ENCODE measurements around the gene FSIP1.

DNA sequence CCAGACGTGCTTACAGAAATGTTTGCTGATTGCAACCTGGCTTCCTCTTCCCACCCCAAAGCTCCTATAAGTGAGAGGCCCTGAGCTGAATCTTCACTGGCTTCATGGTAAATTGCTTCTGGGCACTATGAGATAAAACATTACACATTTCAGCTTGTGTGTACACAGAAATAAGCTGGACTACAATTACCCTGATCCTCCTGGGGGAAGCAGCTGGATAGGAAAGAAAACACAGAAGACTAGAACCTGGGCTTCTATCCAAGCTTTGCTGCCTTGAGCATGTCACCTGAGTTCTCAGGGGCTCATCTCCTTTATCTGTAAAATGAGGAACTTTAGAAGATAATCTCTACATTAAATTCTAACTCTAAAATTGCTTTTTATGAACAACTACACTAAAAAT lies 161.4 kb downstream of the FSIP1 start:
- TF ChIP-seq CTCF (IDR thresholded peaks at IDR 0.05; ENCODE audit: low read depth, low read length, poor library complexity, severe bottlenecking) = no peak
- TF ChIP-seq EZH2phosphoT487 (IDR thresholded peaks at IDR 0.05; ENCODE audit: borderline replicate concordance, low read length) = no peak

Measured in DOHH2 (cell line).